MM.1S (cell line): Measurements from ENCODE around the gene NPR2.

Source experiments
- DNase-seq: peaks from one replicate; pipeline ENCODE4 v3.0.0-alpha.2; 2015
- H2AFZ ChIP-seq: fragments of 300-600 bp; sonication (generic); 2 replicates; pipeline ENCODE4 v1.6.0; 2016; ENCODE audit warnings: antibody characterized with exemption, low read length
- H3F3A ChIP-seq: fragments of 300-600 bp; sonication (generic); 2 replicates; pipeline ENCODE4 v1.6.1; 2016; ENCODE audit warnings: mild to moderate bottlenecking, antibody characterized with exemption, low read length, moderate library complexity, mixed read lengths; ENCODE audit not compliant: insufficient read depth
- H3K27ac ChIP-seq: fragments of 300-600 bp; sonication (generic); 2 replicates; pipeline ENCODE4 v1.5.1; 2016; ENCODE audit warnings: mild to moderate bottlenecking, low read length
- H3K27me3 ChIP-seq: fragments of 300-600 bp; sonication (generic); replicated peaks from 2 replicates; pipeline ENCODE4 v1.6.0; 2016; ENCODE audit warnings: low read length; ENCODE audit not compliant: insufficient read depth
- H3K36me3 ChIP-seq: fragments of 300-600 bp; sonication (generic); replicated peaks from 2 replicates; pipeline ENCODE4 v1.6.1; 2016; ENCODE audit warnings: mild to moderate bottlenecking, low read length, mixed read lengths; ENCODE audit not compliant: insufficient read depth
- H3K4me1 ChIP-seq: fragments of 300-600 bp; sonication (generic); 2 replicates; pipeline ENCODE4 v1.6.1; 2016; ENCODE audit warnings: low read length, mixed read lengths
- H3K4me2 ChIP-seq: fragments of 300-600 bp; sonication (generic); 2 replicates; pipeline ENCODE4 v1.6.0; 2016; ENCODE audit warnings: low read depth, low read length
- H3K4me3 ChIP-seq: fragments of 300-600 bp; sonication (generic); 2 replicates; pipeline ENCODE4 v1.5.1; 2016; ENCODE audit warnings: low read length, mixed read lengths
- H3K79me2 ChIP-seq: fragments of 300-600 bp; sonication (generic); 2 replicates; pipeline ENCODE4 v1.6.1; 2016; ENCODE audit warnings: mixed run types, low read length, mixed read lengths
- H3K9ac ChIP-seq: fragments of 300-600 bp; sonication (generic); 2 replicates; pipeline ENCODE4 v1.6.1; 2016; ENCODE audit warnings: low read length, mixed read lengths
- H3K9me2 ChIP-seq: fragments of 300-600 bp; sonication (generic); replicated peaks from 2 replicates; pipeline ENCODE4 v1.6.1; 2016; ENCODE audit warnings: mild to moderate bottlenecking, low read length, mixed read lengths; ENCODE audit not compliant: insufficient read depth
- H3K9me3 ChIP-seq: fragments of 300-600 bp; sonication (generic); replicated peaks from 2 replicates; pipeline ENCODE4 v1.6.1; 2016; ENCODE audit warnings: mild to moderate bottlenecking, low read length, mixed read lengths; ENCODE audit not compliant: insufficient read depth
- H4K20me1 ChIP-seq: fragments of 300-600 bp; sonication (generic); 2 replicates; pipeline ENCODE4 v1.6.1; 2016; ENCODE audit warnings: mild to moderate bottlenecking, low read length, moderate library complexity, mixed read lengths; ENCODE audit not compliant: insufficient read depth
- CTCF ChIP-seq: fragments of 300-600 bp; sonication (generic); IDR thresholded peaks from 2 replicates; pipeline ENCODE4 v1.5.1; 2016; ENCODE audit warnings: antibody characterized with exemption, low read length, mixed read lengths
- EZH2 ChIP-seq: fragments of 300-600 bp; sonication (generic); optimal IDR thresholded peaks from 2 replicates; pipeline ENCODE3; 2017; ENCODE audit warnings: low read depth, mild to moderate bottlenecking, antibody characterized with exemption, low read length, mixed read lengths
- EZH2phosphoT487 ChIP-seq: fragments of 300-600 bp; sonication (generic); IDR thresholded peaks from 2 replicates; pipeline ENCODE4 v1.6.1; 2018; ENCODE audit warnings: antibody characterized with exemption, low read length

NPR2 gene

GRCh38 chr9:35856882-35857281 lies 65.5 kb downstream of the NPR2 start:
- no peaks in the 10 kb centered on the region for H3K9me2 ChIP-seq
- no peak overlapping the region for H3K4me3 ChIP-seq
- no peaks in the 10 kb centered on the region for H3K4me1 ChIP-seq

GRCh38 chr9:35858458-35858857 lies 67.1 kb downstream of the NPR2 start:
- H3K27me3 ChIP-seq, result no peaks in the 10 kb centered on the region
- H3K27ac ChIP-seq, result no peak overlapping the region
- no peak overlapping the region for H2AFZ ChIP-seq
- no peaks in the 10 kb centered on the region for H3K9me2 ChIP-seq
- H3K9me3 ChIP-seq, result no peaks in the 10 kb centered on the region
- no peaks in the 10 kb centered on the region for H3K79me2 ChIP-seq
- no peaks in the 10 kb centered on the region for H3F3A ChIP-seq
- no peaks in the 10 kb centered on the region for H4K20me1 ChIP-seq
- no peak for DNase-seq
- TF ChIP-seq CTCF (no peak), EZH2 (no peak), EZH2phosphoT487 (no peak)
- H3K4me2 ChIP-seq, result no peak overlapping the region
- no peak overlapping the region for H3K4me3 ChIP-seq
- no peaks in the 10 kb centered on the region for H3K4me1 ChIP-seq
- no peaks in the 10 kb centered on the region for H3K36me3 ChIP-seq
- no peak overlapping the region for H3K9ac ChIP-seq

More at GRCh38 chr9:35856882-35857281, 65.5 kb downstream of the NPR2 start:
- Histone ChIP-seq H3F3A (no peaks in the 10 kb centered on the region), H2AFZ (no peak overlapping the region), H3K9ac (no peak overlapping the region), H3K9me3 (no peaks in the 10 kb centered on the region), H3K4me2 (no peak overlapping the region), H3K79me2 (no peaks in the 10 kb centered on the region), H4K20me1 (no peaks in the 10 kb centered on the region), H3K36me3 (no peaks in the 10 kb centered on the region), H3K27ac (no peak overlapping the region), H3K27me3 (no peaks in the 10 kb centered on the region)
- no peak for TF ChIP-seq EZH2
- no peak for TF ChIP-seq EZH2phosphoT487
- no peak for TF ChIP-seq CTCF
- DNase-seq, result no peak
